Measurements from ENCODE around the gene BIRC7. TPM values are rescaled to one million over a fixed set of nuclear protein-coding genes. Genes with fewer than 3 reads are reported as not detected.
A peak's percentile ranks its signal among the peaks of the same experiment; 100 is the strongest.
"Not testable (repeated sequence)": the region's sequence is repeated elsewhere in the genome, so short reads cannot be mapped to it uniquely, and the experiment has no call there.

The BIRC7 gene
- polyA plus RNA-seq, 3 donors = 0.61 to 1.3 (median 0.75) TPM

- no peak for DNase-seq
These were observed 31.3 kb upstream of the BIRC7 start for GRCh38 chr20:63204362-63204761.

GRCh38 chr20:63205896-63206295 lies 29.8 kb upstream of the BIRC7 start:
- no peak for DNase-seq

- no peak for DNase-seq
These were observed 28.8 kb upstream of the BIRC7 start for GRCh38 chr20:63206878-63207277.

- no peak for DNase-seq
These were observed 27.3 kb upstream of the BIRC7 start for GRCh38 chr20:63208346-63208909.

GRCh38 chr20:63210011-63210605 lies 25.6 kb upstream of the BIRC7 start:
- no peak for DNase-seq

- DNase-seq = no peak
These were observed 23.3 kb upstream of the BIRC7 start for GRCh38 chr20:63212393-63212730.

GRCh38 chr20:63212792-63213191 lies 22.9 kb upstream of the BIRC7 start:
- DNase-seq = no peak

- no peak for DNase-seq
These were observed 21.2 kb upstream of the BIRC7 start for GRCh38 chr20:63214514-63214913.

GRCh38 chr20:63215101-63216040 lies 20.3 kb upstream of the BIRC7 start:
- DNase-seq = no peak

- DNase-seq = peak; percentile 97
These were observed 19.5 kb upstream of the BIRC7 start, which contains the start of gene YTHDF1 for GRCh38 chr20:63216041-63216848. YTHDF1 (minus strand) TSS chr20:63216131; CDS start chr20:63215892, 239 bp downstream.

GRCh38 chr20:63216849-63217471 lies 18.7 kb upstream of the BIRC7 start:
- no peak for DNase-seq

- no peak for DNase-seq
These were observed 18.0 kb upstream of the BIRC7 start for GRCh38 chr20:63217706-63218105.

- DNase-seq = no peak
These were observed 16.8 kb upstream of the BIRC7 start for GRCh38 chr20:63218701-63219446.

GRCh38 chr20:63219447-63219821 lies 16.3 kb upstream of the BIRC7 start:
- DNase-seq = no peak

- DNase-seq = no peak
These were observed 15.7 kb upstream of the BIRC7 start for GRCh38 chr20:63219866-63220521.

GRCh38 chr20:63220696-63221399 lies 14.9 kb upstream of the BIRC7 start:
- no peak for DNase-seq

GRCh38 chr20:63221400-63222053 lies 14.2 kb upstream of the BIRC7 start:
- DNase-seq = not testable (repeated sequence)

- DNase-seq = no peak
These were observed 13.2 kb upstream of the BIRC7 start for GRCh38 chr20:63222541-63222940.
